H9 (cell line): ENCODE measurements around the gene KCMF1. TPM values are rescaled to one million over a fixed set of nuclear protein-coding genes. Genes with fewer than 3 reads are reported as not detected.

Source experiments
- DNase-seq: peaks from one replicate; pipeline ENCODE4 v3.0.0-alpha.2; 2017
- H2AFZ ChIP-seq: one replicate; pipeline ENCODE4 v1.6.1; 2013; ENCODE audit warnings: mild to moderate bottlenecking, low read length, control low read depth, moderate library complexity
- H2AK5ac ChIP-seq: 2 replicates; pipeline ENCODE4 v1.6.1; 2013; ENCODE audit warnings: low read length, control low read depth, mixed read lengths; ENCODE audit not compliant: insufficient read length
- H2BK120ac ChIP-seq: one replicate; pipeline ENCODE4 v1.6.1; 2013; ENCODE audit warnings: low read depth, mild to moderate bottlenecking, low read length, control low read depth, inconsistent platforms; ENCODE audit not compliant: poor library complexity, severe bottlenecking
- H2BK12ac ChIP-seq: 2 replicates; pipeline ENCODE4 v1.6.1; 2013; ENCODE audit warnings: low read length, control low read depth, mixed read lengths, low read depth; ENCODE audit not compliant: insufficient read length
- H2BK15ac ChIP-seq: 2 replicates; pipeline ENCODE4 v1.6.1; 2013; ENCODE audit warnings: low read depth, low read length, control low read depth
- H2BK20ac ChIP-seq: one replicate; pipeline ENCODE4 v1.6.1; 2013; ENCODE audit warnings: low read depth, mild to moderate bottlenecking, low read length, control low read depth, inconsistent platforms; ENCODE audit not compliant: poor library complexity, severe bottlenecking
- H2BK5ac ChIP-seq: 2 replicates; pipeline ENCODE4 v1.6.1; 2013; ENCODE audit warnings: low read length, control low read depth, mixed read lengths; ENCODE audit not compliant: insufficient read length
- H3K14ac ChIP-seq: 2 replicates; pipeline ENCODE4 v1.6.1; 2013; ENCODE audit warnings: low read length, control low read depth; ENCODE audit not compliant: insufficient read depth
- H3K18ac ChIP-seq: 2 replicates; pipeline ENCODE4 v1.6.1; 2013; ENCODE audit warnings: low read depth, mild to moderate bottlenecking, mixed read lengths, low read length, control low read depth; ENCODE audit not compliant: insufficient read length
- H3K23ac ChIP-seq: 2 replicates; pipeline ENCODE4 v1.6.1; 2013; ENCODE audit warnings: low read length, control low read depth, mixed read lengths, low read depth; ENCODE audit not compliant: insufficient read length
- H3K23me2 ChIP-seq: 2 replicates; pipeline ENCODE4 v1.6.1; 2013; ENCODE audit warnings: low read depth, mild to moderate bottlenecking, mixed read lengths, low read length, control low read depth; ENCODE audit not compliant: insufficient read length, poor library complexity, severe bottlenecking
- H3K27ac ChIP-seq: 2 replicates; pipeline ENCODE4 v1.5.1; 2013; ENCODE audit warnings: low read length, control low read depth, mixed read lengths, low read depth; ENCODE audit not compliant: insufficient read length
- H3K27me3 ChIP-seq: 2 replicates; pipeline ENCODE4 v1.6.1; 2013; ENCODE audit warnings: low read length, control low read depth, inconsistent platforms; ENCODE audit not compliant: insufficient read depth
- H3K4ac ChIP-seq: 2 replicates; pipeline ENCODE4 v1.6.1; 2013; ENCODE audit warnings: low read depth, mild to moderate bottlenecking, control low read depth, inconsistent platforms, low read length, moderate library complexity
- H3K4me1 ChIP-seq: 2 replicates; pipeline ENCODE4 v1.6.1; 2013; ENCODE audit warnings: low read length, control low read depth, inconsistent platforms; ENCODE audit not compliant: insufficient read depth
- H3K4me2 ChIP-seq: 2 replicates; pipeline ENCODE4 v1.6.1; 2013; ENCODE audit warnings: low read length, control low read depth, mixed read lengths; ENCODE audit not compliant: insufficient read length, insufficient read depth
- H3K56ac ChIP-seq: 2 replicates; pipeline ENCODE4 v1.6.1; 2013; ENCODE audit warnings: low read depth, mild to moderate bottlenecking, mixed read lengths, low read length, control low read depth; ENCODE audit not compliant: insufficient read length
- H3K79me1 ChIP-seq: 2 replicates; pipeline ENCODE4 v1.6.1; 2013; ENCODE audit warnings: low read depth, mild to moderate bottlenecking, moderate library complexity, low read length, control low read depth, inconsistent platforms; ENCODE audit not compliant: insufficient read depth, poor library complexity, severe bottlenecking
- H3K79me2 ChIP-seq: 2 replicates; pipeline ENCODE4 v1.6.1; 2013; ENCODE audit warnings: low read length, control low read depth, inconsistent platforms; ENCODE audit not compliant: insufficient read depth
- H3K9ac ChIP-seq: 2 replicates; pipeline ENCODE4 v1.6.1; 2013; ENCODE audit warnings: low read length, control low read depth, mixed read lengths; ENCODE audit not compliant: insufficient read length; ENCODE audit errors: extremely low read depth
- H3K9me3 ChIP-seq: one replicate; pipeline ENCODE4 v1.6.1; 2013; ENCODE audit warnings: low read depth, low read length, inconsistent platforms; ENCODE audit not compliant: control insufficient read depth
- H3T11ph ChIP-seq: one replicate; pipeline ENCODE4 v1.6.1; 2013; ENCODE audit warnings: mild to moderate bottlenecking, low read length, control low read depth, inconsistent platforms
- H4K20me1 ChIP-seq: one replicate; pipeline ENCODE4 v1.6.1; 2013; ENCODE audit not compliant: control insufficient read depth, insufficient read length, insufficient read depth
- H4K5ac ChIP-seq: 2 replicates; pipeline ENCODE4 v1.6.1; 2013; ENCODE audit warnings: low read depth, mild to moderate bottlenecking, mixed read lengths, low read length, control low read depth; ENCODE audit not compliant: insufficient read length
- H4K8ac ChIP-seq: replicated peaks from 2 replicates; pipeline ENCODE4 v1.6.1; 2013; ENCODE audit warnings: low read length, control low read depth, mixed read lengths, low read depth; ENCODE audit not compliant: insufficient read length
- H4K91ac ChIP-seq: 2 replicates; pipeline ENCODE4 v1.6.1; 2013; ENCODE audit warnings: low read depth, mild to moderate bottlenecking, moderate library complexity, mixed read lengths, low read length, control low read depth; ENCODE audit not compliant: insufficient read length
- H3K27ac Mint-ChIP-seq, 3 experiments: 2 replicates in 2 of 3; 3 replicates in 1 of 3; pipeline ENCODE4 v1.8.0; 2020 to 2021; ENCODE audit warnings: mixed read lengths in 3 of 3, mild to moderate bottlenecking in 1 of 3, moderate library complexity in 1 of 3
- H3K27me3 Mint-ChIP-seq: 2 replicates; pipeline ENCODE4 v1.8.0; 2021; ENCODE audit warnings: low read depth, mild to moderate bottlenecking, moderate library complexity, mixed read lengths
- H3K36me3 Mint-ChIP-seq, 3 experiments: 2 replicates in 2 of 3; 3 replicates in 1 of 3; pipeline ENCODE4 v1.8.0; 2020 to 2021; ENCODE audit warnings: low read depth in 3 of 3, mixed read lengths in 3 of 3; ENCODE audit not compliant: insufficient read depth in 1 of 3
- H3K4me1 Mint-ChIP-seq, 2 experiments: 2 replicates each; pipeline ENCODE4 v1.8.0; 2020; ENCODE audit warnings: mixed read lengths in 2 of 2
- H3K4me3 Mint-ChIP-seq, 2 experiments: 2 replicates in 1 of 2; 3 replicates in 1 of 2; pipeline ENCODE4 v1.8.0; 2020 to 2021; ENCODE audit warnings: mild to moderate bottlenecking in 2 of 2, mixed read lengths in 2 of 2, moderate library complexity in 1 of 2
- H3K9me3 Mint-ChIP-seq, 2 experiments: 2 replicates in 1 of 2; 3 replicates in 1 of 2; pipeline ENCODE4 v1.8.0; 2020; ENCODE audit warnings: mild to moderate bottlenecking in 2 of 2, mixed read lengths in 2 of 2, moderate library complexity in 1 of 2
- CTCF ChIP-seq: fragments of 200-600 bp; sonication (generic); conservative IDR thresholded peaks from 3 replicates; pipeline ENCODE4 v1.8.0; 2021; ENCODE audit warnings: antibody characterized with exemption, mild to moderate bottlenecking
- whole genome bisulfite sequencing: extraction: QIAGEN DNeasy Blood & Tissue Kit; methylation state at CpG from one replicate; pipeline ENCODE4 v1.1.7; 2013; ENCODE audit warnings: missing lambda C conversion rate, low lambda C conversion rate, mixed read lengths; ENCODE audit not compliant: insufficient read length; ENCODE audit errors: extremely low coverage; 5-methylcytosine and 5-hydroxymethylcytosine counted together
- total RNA-seq: library from RNA; stranded (reverse); gene quantifications from 2 replicates; pipeline ENCODE4 v1.2.1, GENCODE V29; 2021

KCMF1 gene
- total RNA-seq, 1 experiment from 2014 or later, result 113 TPM

GRCh38 chr2:84989422-84989821 is 18.5 kb downstream of the KCMF1 start:
- no peak overlapping the region for H3K18ac ChIP-seq
- H3K23ac ChIP-seq, result no peak overlapping the region
- H2AFZ ChIP-seq, result no peak overlapping the region
- no peak overlapping the region for H2BK120ac ChIP-seq
- peaks cover 8% of the 10 kb centered on the region for H3K79me1 ChIP-seq
- no peak overlapping the region for H3K27ac Mint-ChIP-seq
- no peaks in the 10 kb centered on the region for H3K9me3 ChIP-seq
- H3K14ac ChIP-seq, result no peak overlapping the region
- no peaks in the 10 kb centered on the region for H3K27me3 ChIP-seq
- no peak overlapping the region for H3K4me3 Mint-ChIP-seq
- peaks cover 0 to 7% (median 4%) of the 10 kb centered on the region in 3 experiments; a peak in 2 of 7 replicates for H3K36me3 Mint-ChIP-seq
- H2BK5ac ChIP-seq, result peak overlapping the region; percentile 39
- no peaks in the 10 kb centered on the region for H3K27me3 Mint-ChIP-seq
- H4K20me1 ChIP-seq, result no peaks in the 10 kb centered on the region
- no peak overlapping the region for H3K9ac ChIP-seq
- H3K4ac ChIP-seq, result no peak overlapping the region
- peaks cover 68% of the 10 kb centered on the region; the same call in 1 of the 2 replicates for H3K79me2 ChIP-seq
- H3K4me1 ChIP-seq, result peaks cover 4% of the 10 kb centered on the region; the same call in 1 of the 2 replicates
- H3K4me1 Mint-ChIP-seq, result peaks cover 22 to 23% of the 10 kb centered on the region in 2 experiments
- no peak overlapping the region for H3T11ph ChIP-seq
- no peak for DNase-seq
- no peak overlapping the region for H3K27ac ChIP-seq
- no peak overlapping the region for H3K4me2 ChIP-seq
- H3K56ac ChIP-seq, result no peak overlapping the region
- H2BK12ac ChIP-seq, result no peak overlapping the region
- H3K9me3 Mint-ChIP-seq, result no peaks in the 10 kb centered on the region
- no peak overlapping the region for H2AK5ac ChIP-seq
- no peak overlapping the region for H4K8ac ChIP-seq
- H4K91ac ChIP-seq, result no peak overlapping the region
- H3K23me2 ChIP-seq, result no peaks in the 10 kb centered on the region
- no CpG with 5 or more reads among the region's 2 CpGs for WGBS
- H4K5ac ChIP-seq, result no peak overlapping the region
- H2BK20ac ChIP-seq, result no peak overlapping the region
- TF ChIP-seq CTCF, result no peak
- H2BK15ac ChIP-seq, result no peak overlapping the region
